ENCODE measurements around the gene SULT4A1. TPM values are rescaled to one million over a fixed set of nuclear protein-coding genes. Genes with fewer than 3 reads are reported as not detected.

Gene SULT4A1
- total RNA-seq, 1 donor from 2014 or later: 5.9 TPM

DNA sequence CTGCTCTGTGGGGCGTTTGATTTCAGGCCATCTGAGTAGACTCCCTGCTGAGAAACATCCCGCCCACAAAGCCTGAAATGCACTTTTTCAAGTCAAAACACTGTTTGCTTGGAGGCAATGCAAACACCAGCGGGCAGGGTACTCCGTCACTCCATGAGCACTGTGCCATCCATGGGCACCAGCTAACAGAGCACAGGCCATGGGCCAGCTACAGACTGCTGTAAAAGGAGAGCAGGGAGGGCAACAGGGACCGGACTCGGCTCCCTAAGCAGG lies 33.7 kb downstream of the SULT4A1 start:
- Histone ChIP-seq H4K20me1 (ENCODE audit: insufficient read depth, low read length) (no peaks in the 10 kb centered on the region), H3K4me1 (ENCODE audit: insufficient read depth, low read length) (peaks cover 17% of the 10 kb centered on the region), H3K9ac (ENCODE audit: low read length) (no peak overlapping the region), H3K4me3 (ENCODE audit: insufficient read depth, low read depth, low read length) (no peak overlapping the region), H3K27ac (ENCODE audit: low read depth, low read length) (no peak overlapping the region), H3K79me2 (ENCODE audit: insufficient read depth, low read length) (no peaks in the 10 kb centered on the region), H3K36me3 (ENCODE audit: insufficient read depth, low read length) (no peaks in the 10 kb centered on the region), H3K27me3 (ENCODE audit: insufficient read depth, low read length) (no peaks in the 10 kb centered on the region), H3K4me2 (ENCODE audit: low read length) (no peak overlapping the region), H3K9me3 (ENCODE audit: insufficient read depth, low read depth, low read length) (no peaks in the 10 kb centered on the region), H2AFZ (ENCODE audit: low read depth, low read length) (no peak overlapping the region)
- no peak for TF ChIP-seq EZH2 (IDR thresholded peaks at IDR 0.05; ENCODE audit: insufficient read depth, low read length)
- TF ChIP-seq, protein P1, sequence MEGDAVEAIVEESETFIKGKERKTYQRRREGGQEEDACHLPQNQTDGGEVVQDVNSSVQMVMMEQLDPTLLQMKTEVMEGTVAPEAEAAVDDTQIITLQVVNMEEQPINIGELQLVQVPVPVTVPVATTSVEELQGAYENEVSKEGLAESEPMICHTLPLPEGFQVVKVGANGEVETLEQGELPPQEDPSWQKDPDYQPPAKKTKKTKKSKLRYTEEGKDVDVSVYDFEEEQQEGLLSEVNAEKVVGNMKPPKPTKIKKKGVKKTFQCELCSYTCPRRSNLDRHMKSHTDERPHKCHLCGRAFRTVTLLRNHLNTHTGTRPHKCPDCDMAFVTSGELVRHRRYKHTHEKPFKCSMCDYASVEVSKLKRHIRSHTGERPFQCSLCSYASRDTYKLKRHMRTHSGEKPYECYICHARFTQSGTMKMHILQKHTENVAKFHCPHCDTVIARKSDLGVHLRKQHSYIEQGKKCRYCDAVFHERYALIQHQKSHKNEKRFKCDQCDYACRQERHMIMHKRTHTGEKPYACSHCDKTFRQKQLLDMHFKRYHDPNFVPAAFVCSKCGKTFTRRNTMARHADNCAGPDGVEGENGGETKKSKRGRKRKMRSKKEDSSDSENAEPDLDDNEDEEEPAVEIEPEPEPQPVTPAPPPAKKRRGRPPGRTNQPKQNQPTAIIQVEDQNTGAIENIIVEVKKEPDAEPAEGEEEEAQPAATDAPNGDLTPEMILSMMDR (IDR thresholded peaks at IDR 0.05; ENCODE audit: insufficient read depth, low read depth, low read length): no peak
- H3K9me3 Mint-ChIP-seq (ENCODE audit: unreplicated experiment): no peaks in the 10 kb centered on the region
- DNase-seq (ENCODE audit: low read depth) (no peak), FAIRE-seq (no peak)
- peaks cover 27% of the 10 kb centered on the region for H3K4me1 Mint-ChIP-seq (ENCODE audit: low read depth, unreplicated experiment)
- no peak overlapping the region for H3K4me3 Mint-ChIP-seq (ENCODE audit: unreplicated experiment)
- peaks cover 7% of the 10 kb centered on the region for H3K27me3 Mint-ChIP-seq (ENCODE audit: low read depth, unreplicated experiment)
- H3K36me3 Mint-ChIP-seq (ENCODE audit: low read depth, unreplicated experiment): peaks cover 4% of the 10 kb centered on the region
- H3K27ac Mint-ChIP-seq (ENCODE audit: unreplicated experiment): no peak overlapping the region

DNA sequence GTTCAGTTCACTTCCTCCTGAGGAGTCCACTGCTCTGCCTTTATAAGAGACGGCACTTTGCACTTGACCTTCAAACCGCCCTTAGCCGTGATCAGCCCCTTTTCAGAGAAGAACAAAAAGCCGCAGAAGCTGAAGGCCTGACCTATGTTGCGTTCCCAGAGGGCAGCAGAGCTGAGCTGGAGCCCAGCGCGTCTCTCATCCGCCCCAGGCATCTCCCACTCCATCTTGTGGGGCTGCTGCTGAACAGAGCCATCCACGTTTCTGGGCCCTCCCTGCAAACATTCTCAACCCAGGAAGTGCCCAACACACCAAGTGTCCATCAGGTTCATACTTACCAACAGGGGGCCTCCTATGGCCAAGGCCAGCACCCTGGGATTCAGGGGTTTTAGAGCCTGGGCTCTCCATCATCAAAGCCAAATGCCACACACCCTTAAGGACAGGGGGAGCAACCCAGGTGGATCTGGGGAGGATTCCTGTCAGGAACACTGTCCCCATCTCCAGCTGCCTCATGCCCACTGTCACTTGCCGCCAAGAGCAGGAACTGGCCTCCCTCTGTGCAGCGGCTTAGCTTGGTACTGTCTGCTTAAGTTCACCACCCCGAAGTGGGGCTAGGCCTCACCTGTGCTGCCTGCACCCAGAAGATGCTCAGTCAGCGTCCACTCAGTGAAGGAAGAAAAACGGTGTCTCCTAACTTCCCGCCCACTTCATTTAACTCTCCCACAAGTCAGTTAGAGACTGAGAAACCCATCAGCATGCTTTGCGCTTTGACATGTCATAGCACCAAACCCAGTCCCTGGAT lies 34.2 kb downstream of the SULT4A1 start:
- no peak overlapping the region for H2AFZ ChIP-seq (ENCODE audit: low read depth, low read length)
- no peaks in the 10 kb centered on the region for H3K36me3 ChIP-seq (ENCODE audit: insufficient read depth, low read length)
- no peaks in the 10 kb centered on the region for H3K9me3 ChIP-seq (ENCODE audit: insufficient read depth, low read depth, low read length)
- H3K4me3 Mint-ChIP-seq (ENCODE audit: unreplicated experiment): no peak overlapping the region
- no peak overlapping the region for H3K9ac ChIP-seq (ENCODE audit: low read length)
- H3K4me1 ChIP-seq (ENCODE audit: insufficient read depth, low read length): peaks cover 17% of the 10 kb centered on the region
- DNase-seq (ENCODE audit: low read depth) (no peak), FAIRE-seq (no peak)
- no peak overlapping the region for H3K27ac ChIP-seq (ENCODE audit: low read depth, low read length)
- peak overlapping the region; percentile 70 for H3K27ac Mint-ChIP-seq (ENCODE audit: unreplicated experiment)
- H3K27me3 Mint-ChIP-seq (ENCODE audit: low read depth, unreplicated experiment): peaks cover 6% of the 10 kb centered on the region
- H3K79me2 ChIP-seq (ENCODE audit: insufficient read depth, low read length): no peaks in the 10 kb centered on the region
- no peak overlapping the region for H3K4me2 ChIP-seq (ENCODE audit: low read length)
- H3K4me3 ChIP-seq (ENCODE audit: insufficient read depth, low read depth, low read length): no peak overlapping the region
- no peaks in the 10 kb centered on the region for H3K9me3 Mint-ChIP-seq (ENCODE audit: unreplicated experiment)
- no peaks in the 10 kb centered on the region for H4K20me1 ChIP-seq (ENCODE audit: insufficient read depth, low read length)
- peaks cover 4% of the 10 kb centered on the region for H3K36me3 Mint-ChIP-seq (ENCODE audit: low read depth, unreplicated experiment)
- H3K4me1 Mint-ChIP-seq (ENCODE audit: low read depth, unreplicated experiment): peaks cover 32% of the 10 kb centered on the region
- no peaks in the 10 kb centered on the region for H3K27me3 ChIP-seq (ENCODE audit: insufficient read depth, low read length)
- TF ChIP-seq, protein P1 (IDR thresholded peaks at IDR 0.05; ENCODE audit: insufficient read depth, low read depth, low read length): no peak
- TF ChIP-seq EZH2 (IDR thresholded peaks at IDR 0.05; ENCODE audit: insufficient read depth, low read length): no peak
